GM19452 (cell line): ENCODE data around the gene ADTRP.

Experiments used
- ATAC-seq: cut with Tn5 transposase; IDR thresholded peaks from one replicate; pipeline ENCODE4 v1.9.1; 2021; ENCODE audit not compliant: unreplicated experiment

ADTRP gene

GRCh38 chr6:11778648-11779328 lies at the start of gene ADTRP:
Gene ADTRP (minus strand): TSS chr6:11778803. CDS start chr6:11778759, 44 bp downstream.
- ATAC-seq, result no peak

DNA sequence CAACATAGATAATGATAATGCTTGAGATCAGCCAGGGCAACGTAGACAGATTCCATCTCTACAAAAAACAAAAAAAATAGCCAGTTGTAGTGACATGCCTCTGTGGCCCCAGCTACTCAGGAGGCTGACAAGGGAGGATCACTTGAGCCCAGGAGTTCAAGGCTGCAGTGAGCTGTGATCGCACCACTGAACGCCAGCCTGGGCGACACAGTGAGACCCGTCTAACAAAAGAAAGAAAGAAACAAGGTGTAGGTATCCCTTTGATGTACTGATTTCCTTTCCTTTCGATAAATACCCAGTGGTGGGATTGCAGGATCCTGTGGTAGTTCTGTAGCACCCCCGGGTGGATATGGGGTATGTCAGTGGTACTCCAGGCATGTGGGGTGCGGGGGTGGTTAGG lies 48.2 kb upstream of the ADTRP start:
- no peak for ATAC-seq

DNA sequence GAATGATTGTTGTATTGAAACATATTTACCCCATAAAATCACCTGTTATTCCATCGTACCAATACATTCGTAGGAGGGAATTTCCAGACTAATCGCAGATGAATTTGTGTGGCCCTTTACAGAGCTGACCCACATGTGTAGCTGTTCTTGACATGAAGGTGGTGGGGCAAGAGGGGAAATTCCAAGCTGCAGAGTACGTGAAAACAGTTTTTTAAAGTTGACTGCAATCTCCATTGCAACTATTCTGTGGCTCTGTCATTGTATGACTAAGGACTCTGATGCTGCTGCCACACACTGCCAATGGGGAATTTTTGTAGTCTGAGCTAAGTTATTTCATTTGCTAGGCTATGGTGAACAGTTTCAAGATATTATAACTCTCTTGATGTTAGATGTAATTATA lies 46.4 kb upstream of the ADTRP start:
- ATAC-seq, result peak; percentile 63

- no peak for ATAC-seq
These were observed 43.7 kb upstream of the ADTRP start for GRCh38 chr6:11822346-11822745.

GRCh38 chr6:11821781-11822180 lies 43.2 kb upstream of the ADTRP start:
- ATAC-seq, result no peak

DNA sequence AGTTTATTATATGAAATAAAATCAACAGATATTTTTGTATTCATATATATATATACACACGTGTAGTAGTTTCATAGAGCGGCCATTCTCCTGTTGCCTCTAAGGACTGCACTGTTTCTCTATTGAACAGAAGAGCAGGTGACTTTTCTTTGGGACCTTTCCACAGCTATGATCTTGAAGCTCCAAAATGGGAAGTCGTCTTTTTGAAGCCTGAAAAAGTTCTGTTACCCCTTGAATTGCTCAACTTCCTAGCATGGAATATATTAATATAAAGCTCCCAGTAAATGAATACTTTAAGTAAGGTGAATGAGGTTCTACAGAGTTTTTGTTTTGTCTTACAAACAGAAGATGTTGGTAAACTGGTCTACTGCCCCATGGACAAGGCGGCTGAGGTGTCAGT lies 42.2 kb upstream of the ADTRP start:
- ATAC-seq, result no peak

- ATAC-seq, result no peak
These were observed 40.9 kb upstream of the ADTRP start for GRCh38 chr6:11819486-11819885.

- no peak for ATAC-seq
These were observed 36.6 kb upstream of the ADTRP start for GRCh38 chr6:11815231-11815630.

- no peak for ATAC-seq
These were observed 36.2 kb upstream of the ADTRP start for GRCh38 chr6:11814819-11815218.

- no peak for ATAC-seq
These were observed 35.5 kb upstream of the ADTRP start for GRCh38 chr6:11814106-11814505.

- no peak for ATAC-seq
These were observed 35.0 kb upstream of the ADTRP start for GRCh38 chr6:11813606-11814005.

- no peak for ATAC-seq
These were observed 34.3 kb upstream of the ADTRP start for GRCh38 chr6:11812951-11813350.

DNA sequence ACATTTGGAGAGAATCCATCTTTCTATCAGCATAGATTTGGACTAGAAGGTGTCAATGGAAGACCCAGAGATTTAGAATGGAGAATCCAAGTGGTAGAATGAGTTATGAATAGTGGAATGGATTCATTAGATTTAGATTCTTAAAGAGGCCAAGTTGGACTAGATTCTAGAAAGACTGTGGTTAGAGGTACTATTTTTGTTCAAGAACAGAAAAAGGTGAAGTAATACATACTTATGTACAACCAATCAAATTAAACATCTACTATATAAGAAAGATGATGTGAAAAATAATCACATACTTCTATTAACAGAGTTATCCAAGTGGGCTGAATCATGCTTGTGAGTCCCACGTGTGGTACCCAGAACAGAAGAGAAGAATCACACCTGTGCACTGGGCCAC lies 33.8 kb upstream of the ADTRP start:
- no peak for ATAC-seq

DNA sequence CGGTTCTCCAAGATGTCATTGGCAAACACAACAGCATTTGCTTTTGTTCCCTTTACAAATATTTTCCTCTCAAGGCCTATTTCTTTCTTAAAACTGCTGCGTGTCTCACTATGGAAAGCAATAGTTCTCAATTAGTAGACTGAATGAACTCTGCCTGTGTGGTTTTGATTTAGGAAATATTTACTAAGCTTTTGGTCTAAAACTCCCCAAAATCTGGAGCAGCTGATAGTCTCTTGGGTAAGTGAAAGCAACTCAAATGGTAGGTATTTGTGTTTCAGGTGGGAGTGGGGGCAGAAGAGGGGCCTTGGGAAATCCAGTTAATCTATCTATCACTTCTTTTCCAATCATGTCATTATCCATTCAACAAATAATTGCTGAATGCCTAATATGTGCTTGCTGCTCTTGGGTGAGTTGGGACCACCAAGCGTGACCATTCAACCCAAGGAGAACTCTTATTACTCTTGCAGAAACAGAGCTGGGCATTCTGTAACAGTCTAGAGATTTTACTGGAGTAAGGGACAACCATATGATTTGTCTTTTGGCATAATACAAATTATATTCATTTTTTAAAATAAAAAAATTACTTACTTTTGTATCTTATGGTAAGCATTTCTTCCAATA lies 33.2 kb upstream of the ADTRP start:
- ATAC-seq, result no peak

DNA sequence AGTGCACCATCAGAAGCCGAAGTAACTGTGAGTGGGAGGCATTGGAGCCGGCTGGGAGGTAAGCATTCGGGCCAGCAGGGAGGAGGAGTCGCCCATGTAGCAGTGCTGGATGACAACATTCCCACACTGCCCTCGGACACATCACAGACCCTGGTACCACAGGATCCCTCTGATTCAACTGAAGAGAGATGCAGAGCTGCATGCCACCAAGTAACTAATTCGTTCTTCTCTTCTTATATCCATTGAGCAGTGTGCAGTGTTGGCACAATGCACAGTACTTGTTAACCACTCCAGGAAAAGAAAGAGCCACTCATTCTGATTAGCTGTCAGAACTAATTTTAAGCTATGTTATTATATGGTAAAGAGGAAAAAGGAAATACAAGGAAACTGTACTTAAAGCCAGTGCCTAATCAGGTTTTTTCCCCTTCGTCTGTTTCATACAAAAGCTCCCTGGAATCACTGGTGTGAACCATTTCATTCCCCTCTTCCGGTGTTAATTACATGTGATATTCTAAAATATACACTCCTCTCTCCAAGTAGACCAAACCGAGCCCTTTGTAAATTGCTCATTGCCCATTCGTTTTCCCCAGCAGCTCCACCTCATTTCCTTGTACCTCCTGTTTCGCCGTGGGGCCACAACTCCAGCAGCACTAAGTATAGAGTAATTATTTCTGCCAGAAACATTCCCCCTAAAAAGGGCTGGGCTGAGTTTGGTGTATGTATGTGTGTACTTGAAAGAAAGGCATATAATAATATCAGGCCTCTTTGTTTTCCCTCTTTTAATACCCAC lies 32.4 kb upstream of the ADTRP start:
- no peak for ATAC-seq

DNA sequence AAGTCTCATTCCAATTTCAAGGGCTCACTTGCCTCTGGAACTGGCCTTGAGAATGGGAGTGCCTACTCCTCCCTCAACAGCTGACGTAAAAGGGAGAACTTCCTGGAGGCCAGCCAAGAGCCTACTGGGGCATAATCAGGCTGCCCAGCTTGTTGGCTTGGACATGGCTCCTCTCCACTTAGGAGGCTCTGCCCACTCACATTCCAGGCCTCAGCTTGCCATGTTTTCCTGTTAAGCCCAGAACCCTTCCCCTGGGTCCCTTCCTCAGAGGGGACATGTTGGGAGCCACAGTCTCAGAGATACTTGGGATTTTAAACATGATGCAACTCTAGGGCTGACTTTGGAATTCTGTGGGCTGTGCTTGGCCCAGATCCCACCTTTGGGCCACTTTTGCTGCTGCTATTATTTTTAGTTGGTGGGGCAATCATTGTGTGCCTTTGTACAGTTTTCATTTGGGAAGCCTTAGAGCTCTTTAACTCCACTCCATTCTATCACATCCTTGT lies 31.5 kb upstream of the ADTRP start:
- no peak for ATAC-seq

DNA sequence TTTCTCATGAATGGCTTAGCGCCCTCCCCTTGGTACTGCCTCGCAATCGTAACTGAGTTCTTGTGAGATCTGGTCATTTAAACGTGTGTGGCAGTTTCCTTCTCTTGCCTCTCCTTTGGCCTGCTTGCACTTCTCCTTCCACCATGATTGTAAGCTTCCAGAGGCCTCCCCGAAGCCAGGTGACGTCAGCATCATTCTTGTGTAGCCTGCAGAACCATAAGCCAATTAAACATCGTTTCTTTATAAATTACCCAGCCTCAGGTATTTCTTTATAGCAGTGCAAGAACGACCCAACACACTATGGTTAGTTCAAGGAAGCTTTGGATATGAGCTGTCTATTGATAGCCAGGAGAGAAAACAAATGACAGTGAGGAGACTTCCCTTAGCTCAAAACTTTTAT lies 29.5 kb upstream of the ADTRP start:
- ATAC-seq, result no peak

- no peak for ATAC-seq
These were observed 28.1 kb upstream of the ADTRP start for GRCh38 chr6:11806561-11807317.

GRCh38 chr6:11805259-11806053 lies 26.9 kb upstream of the ADTRP start:
- ATAC-seq, result no peak

DNA sequence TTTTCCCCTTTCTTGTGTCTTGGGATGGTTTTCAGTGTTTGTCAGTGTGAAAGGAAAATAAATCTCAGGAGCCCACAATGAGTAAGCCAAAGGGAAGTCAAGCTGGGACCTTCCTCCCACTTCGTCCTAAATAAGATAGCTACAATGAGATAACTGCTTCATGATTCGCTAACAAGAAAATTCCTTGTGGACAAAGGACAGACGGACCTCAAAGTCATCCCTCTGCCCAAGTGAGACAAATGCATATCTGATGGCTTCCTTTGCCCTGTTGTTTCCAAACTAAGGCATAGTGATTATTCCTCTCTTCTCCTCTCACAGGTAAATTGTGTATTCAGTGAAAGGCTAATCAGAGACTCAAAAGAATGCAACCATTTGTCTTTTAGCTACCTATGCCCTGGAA lies 26.1 kb upstream of the ADTRP start:
- ATAC-seq, result no peak
